Measurements from ENCODE around the gene HEXD.

Gene HEXD

GRCh38 chr17:82388922-82389283 is 29.2 kb upstream of the HEXD start:
- H3K27me3 ChIP-seq (ENCODE audit: insufficient read depth, insufficient read length), result no peaks in the 10 kb centered on the region
- no peak overlapping the region for H3K4me3 ChIP-seq (ENCODE audit: insufficient read length, low read depth)
- H3K4me1 ChIP-seq (ENCODE audit: insufficient read depth, insufficient read length), result peaks cover 21% of the 10 kb centered on the region
- H3K9ac ChIP-seq (ENCODE audit: insufficient read length, low read depth), result no peak overlapping the region
- peaks cover 27% of the 10 kb centered on the region for H3K36me3 ChIP-seq (ENCODE audit: insufficient read depth, insufficient read length, low read length)
- H3K9me3 ChIP-seq (ENCODE audit: insufficient read depth, low read length), result no peaks in the 10 kb centered on the region
- TF ChIP-seq SUZ12 (IDR thresholded peaks at IDR 0.05; ENCODE audit: extremely low read depth, insufficient read depth, insufficient read length) (no peak), ZNF274 (IDR thresholded peaks at IDR 0.05; ENCODE audit: low read depth, low read length) (no peak), YY1 (IDR thresholded peaks at IDR 0.05; ENCODE audit: insufficient read depth, insufficient read length) (no peak)
- DNase-seq (ENCODE audit: low read depth, low spot score), result no peak

GRCh38 chr17:82389379-82389778 is 28.8 kb upstream of the HEXD start:
- no peak overlapping the region for H3K4me3 ChIP-seq (ENCODE audit: insufficient read length, low read depth)
- no peaks in the 10 kb centered on the region for H3K9me3 ChIP-seq (ENCODE audit: insufficient read depth, low read length)
- H3K36me3 ChIP-seq (ENCODE audit: insufficient read depth, insufficient read length, low read length), result peaks cover 29% of the 10 kb centered on the region
- H3K27me3 ChIP-seq (ENCODE audit: insufficient read depth, insufficient read length), result no peaks in the 10 kb centered on the region
- TF ChIP-seq YY1 (IDR thresholded peaks at IDR 0.05; ENCODE audit: insufficient read depth, insufficient read length) (no peak), ZNF274 (IDR thresholded peaks at IDR 0.05; ENCODE audit: low read depth, low read length) (no peak), SUZ12 (IDR thresholded peaks at IDR 0.05; ENCODE audit: extremely low read depth, insufficient read depth, insufficient read length) (no peak)
- H3K4me1 ChIP-seq (ENCODE audit: insufficient read depth, insufficient read length), result peaks cover 17% of the 10 kb centered on the region
- H3K9ac ChIP-seq (ENCODE audit: insufficient read length, low read depth), result no peak overlapping the region
- DNase-seq (ENCODE audit: low read depth, low spot score), result no peak

GRCh38 chr17:82390015-82390859 is 27.9 kb upstream of the HEXD start:
- Histone ChIP-seq H3K9me3 (ENCODE audit: insufficient read depth, low read length) (no peaks in the 10 kb centered on the region), H3K4me1 (ENCODE audit: insufficient read depth, insufficient read length) (peaks cover 8% of the 10 kb centered on the region), H3K27me3 (ENCODE audit: insufficient read depth, insufficient read length) (no peaks in the 10 kb centered on the region), H3K4me3 (ENCODE audit: insufficient read length, low read depth) (no peak overlapping the region), H3K9ac (ENCODE audit: insufficient read length, low read depth) (no peak overlapping the region), H3K36me3 (ENCODE audit: insufficient read depth, insufficient read length, low read length) (peaks cover 32% of the 10 kb centered on the region)
- DNase-seq (ENCODE audit: low read depth, low spot score), result no peak
- TF ChIP-seq YY1 (IDR thresholded peaks at IDR 0.05; ENCODE audit: insufficient read depth, insufficient read length), result no peak
- TF ChIP-seq ZNF274 (IDR thresholded peaks at IDR 0.05; ENCODE audit: low read depth, low read length), result no peak
- no peak for TF ChIP-seq SUZ12 (IDR thresholded peaks at IDR 0.05; ENCODE audit: extremely low read depth, insufficient read depth, insufficient read length)

GRCh38 chr17:82390860-82391435 is 27.2 kb upstream of the HEXD start:
- Histone ChIP-seq H3K9ac (ENCODE audit: insufficient read length, low read depth) (no peak overlapping the region), H3K4me1 (ENCODE audit: insufficient read depth, insufficient read length) (peaks cover 8% of the 10 kb centered on the region), H3K4me3 (ENCODE audit: insufficient read length, low read depth) (no peak overlapping the region), H3K36me3 (ENCODE audit: insufficient read depth, insufficient read length, low read length) (peaks cover 32% of the 10 kb centered on the region), H3K27me3 (ENCODE audit: insufficient read depth, insufficient read length) (no peaks in the 10 kb centered on the region), H3K9me3 (ENCODE audit: insufficient read depth, low read length) (no peaks in the 10 kb centered on the region)
- DNase-seq (ENCODE audit: low read depth, low spot score), result no peak
- no peak for TF ChIP-seq ZNF274 (IDR thresholded peaks at IDR 0.05; ENCODE audit: low read depth, low read length)

DNA sequence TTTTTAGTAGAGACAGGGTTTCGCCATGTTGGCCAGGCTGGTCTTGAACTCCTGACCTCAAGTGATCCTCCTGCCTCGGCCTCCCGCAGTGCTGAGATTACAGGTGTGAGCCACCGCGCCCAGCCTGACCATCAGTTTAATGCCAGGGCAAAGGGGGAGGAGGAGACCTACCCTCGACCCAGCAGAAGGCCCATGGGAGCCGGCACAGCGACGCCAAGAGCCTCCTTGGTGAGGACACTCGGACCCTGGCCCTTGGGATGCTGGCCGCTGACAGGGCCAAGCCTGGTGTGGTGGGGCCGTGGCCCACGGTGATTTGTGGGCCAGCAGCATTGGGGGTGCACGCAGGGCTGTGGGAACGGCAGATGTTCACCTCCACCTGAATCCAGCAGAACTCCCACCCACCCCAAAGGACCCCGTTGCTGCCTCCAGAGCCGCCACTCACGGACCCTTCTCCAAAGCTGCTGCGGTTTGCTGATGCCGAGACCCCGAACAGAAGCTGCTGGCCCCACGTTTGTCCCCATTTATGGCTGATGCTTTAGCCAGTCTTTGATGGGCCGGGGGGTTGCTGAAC is 26.6 kb upstream of the HEXD start:
- DNase-seq (ENCODE audit: low read depth, low spot score), result no peak
- H3K4me3 ChIP-seq (ENCODE audit: insufficient read length, low read depth), result no peak overlapping the region
- H3K9ac ChIP-seq (ENCODE audit: insufficient read length, low read depth), result no peak overlapping the region

GRCh38 chr17:82392209-82392920 is 25.8 kb upstream of the HEXD start:
- no peak for DNase-seq (ENCODE audit: low read depth, low spot score)
- H3K9me3 ChIP-seq (ENCODE audit: insufficient read depth, low read length), result no peaks in the 10 kb centered on the region
- no peak overlapping the region for H3K4me3 ChIP-seq (ENCODE audit: insufficient read length, low read depth)
- peaks cover 2% of the 10 kb centered on the region for H3K4me1 ChIP-seq (ENCODE audit: insufficient read depth, insufficient read length)
- TF ChIP-seq YY1 (IDR thresholded peaks at IDR 0.05; ENCODE audit: insufficient read depth, insufficient read length) (no peak), SUZ12 (IDR thresholded peaks at IDR 0.05; ENCODE audit: extremely low read depth, insufficient read depth, insufficient read length) (no peak), ZNF274 (IDR thresholded peaks at IDR 0.05; ENCODE audit: low read depth, low read length) (no peak)
- no peaks in the 10 kb centered on the region for H3K27me3 ChIP-seq (ENCODE audit: insufficient read depth, insufficient read length)
- peaks cover 32% of the 10 kb centered on the region for H3K36me3 ChIP-seq (ENCODE audit: insufficient read depth, insufficient read length, low read length)
- no peak overlapping the region for H3K9ac ChIP-seq (ENCODE audit: insufficient read length, low read depth)

More for the DNA sequence above, 26.6 kb upstream of the HEXD start:
- Histone ChIP-seq H3K36me3 (ENCODE audit: insufficient read depth, insufficient read length, low read length) (peaks cover 32% of the 10 kb centered on the region), H3K4me1 (ENCODE audit: insufficient read depth, insufficient read length) (peaks cover 5% of the 10 kb centered on the region), H3K27me3 (ENCODE audit: insufficient read depth, insufficient read length) (no peaks in the 10 kb centered on the region), H3K9me3 (ENCODE audit: insufficient read depth, low read length) (no peaks in the 10 kb centered on the region)
- TF ChIP-seq SUZ12 (IDR thresholded peaks at IDR 0.05; ENCODE audit: extremely low read depth, insufficient read depth, insufficient read length) (no peak), ZNF274 (IDR thresholded peaks at IDR 0.05; ENCODE audit: low read depth, low read length) (no peak), YY1 (IDR thresholded peaks at IDR 0.05; ENCODE audit: insufficient read depth, insufficient read length) (no peak)

GRCh38 chr17:82392941-82393340 is 25.2 kb upstream of the HEXD start:
- no peak overlapping the region for H3K9ac ChIP-seq (ENCODE audit: insufficient read length, low read depth)
- TF ChIP-seq SUZ12 (IDR thresholded peaks at IDR 0.05; ENCODE audit: extremely low read depth, insufficient read depth, insufficient read length), result no peak
- TF ChIP-seq ZNF274 (IDR thresholded peaks at IDR 0.05; ENCODE audit: low read depth, low read length), result no peak
- TF ChIP-seq YY1 (IDR thresholded peaks at IDR 0.05; ENCODE audit: insufficient read depth, insufficient read length), result no peak
- H3K4me3 ChIP-seq (ENCODE audit: insufficient read length, low read depth), result no peak overlapping the region
- peaks cover 37% of the 10 kb centered on the region for H3K36me3 ChIP-seq (ENCODE audit: insufficient read depth, insufficient read length, low read length)
- H3K27me3 ChIP-seq (ENCODE audit: insufficient read depth, insufficient read length), result no peaks in the 10 kb centered on the region
- H3K9me3 ChIP-seq (ENCODE audit: insufficient read depth, low read length), result no peaks in the 10 kb centered on the region
- peaks cover 1% of the 10 kb centered on the region for H3K4me1 ChIP-seq (ENCODE audit: insufficient read depth, insufficient read length)
- no peak for DNase-seq (ENCODE audit: low read depth, low spot score)

Measured in NT2/D1 (cell line).